Amniotic epithelial cell (primary cell): ENCODE measurements around the gene IRGC.
A peak's percentile ranks its signal among the peaks of the same experiment; 100 is the strongest.

Source experiments
- DNase-seq: peaks from one replicate; pipeline ENCODE4 v3.0.0-alpha.2; 2010; ENCODE audit warnings: low read depth

IRGC gene

DNA sequence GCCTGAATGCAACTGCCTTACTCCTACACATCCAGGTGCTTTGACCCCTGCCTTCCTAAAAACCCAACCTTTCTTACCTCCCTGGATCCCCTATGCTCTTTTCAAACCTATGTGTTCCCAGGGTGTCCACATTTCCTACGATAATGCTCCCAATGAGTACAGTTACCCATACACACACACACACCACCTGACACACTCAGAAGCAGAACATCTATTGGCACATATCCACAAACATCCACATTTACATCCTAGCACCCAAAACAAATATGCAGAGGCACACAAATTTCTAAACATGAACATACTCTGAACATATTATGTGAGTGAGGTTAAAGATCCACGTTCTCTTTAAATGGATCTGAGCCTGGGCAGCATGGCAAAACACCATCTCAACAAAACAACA is 23.5 kb upstream of the IRGC start:
- DNase-seq: no peak

DNA sequence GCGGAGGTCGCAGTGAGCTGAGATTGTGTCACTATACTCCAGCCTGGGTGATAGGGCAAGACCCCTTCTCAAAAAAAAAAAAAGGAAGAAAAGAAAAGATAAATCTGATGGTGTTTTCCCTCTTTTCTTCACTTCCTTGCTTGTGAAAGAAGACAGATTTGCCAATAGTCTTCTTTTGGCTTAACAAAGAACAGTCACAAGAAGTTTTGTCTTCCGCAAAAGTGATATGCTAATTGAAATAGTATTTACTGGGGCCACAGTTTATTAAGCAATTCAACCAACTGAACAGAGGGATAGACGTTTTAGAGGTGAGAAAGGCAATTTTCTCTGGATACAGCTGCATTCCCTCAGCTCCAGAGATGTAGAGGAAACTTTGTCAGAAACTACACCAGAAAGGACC is 23.0 kb upstream of the IRGC start:
- no peak for DNase-seq

DNA sequence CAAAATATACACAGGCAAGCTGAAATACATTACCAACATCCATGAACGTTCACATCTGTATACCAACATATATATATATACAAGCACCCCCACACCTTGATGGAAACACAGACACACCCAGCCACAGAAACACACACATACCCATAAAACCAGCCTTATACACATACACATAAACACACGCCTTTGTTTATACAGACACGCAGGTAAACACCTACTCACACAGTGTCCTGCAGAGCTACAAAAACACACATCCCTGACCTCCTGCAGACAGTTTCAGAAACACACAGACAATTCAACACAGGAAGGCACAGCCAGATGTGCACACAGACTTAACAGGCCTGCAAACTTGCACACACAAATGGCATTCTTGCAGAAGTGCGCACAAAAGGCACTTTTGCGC is 21.3 kb upstream of the IRGC start:
- no peak for DNase-seq

DNA sequence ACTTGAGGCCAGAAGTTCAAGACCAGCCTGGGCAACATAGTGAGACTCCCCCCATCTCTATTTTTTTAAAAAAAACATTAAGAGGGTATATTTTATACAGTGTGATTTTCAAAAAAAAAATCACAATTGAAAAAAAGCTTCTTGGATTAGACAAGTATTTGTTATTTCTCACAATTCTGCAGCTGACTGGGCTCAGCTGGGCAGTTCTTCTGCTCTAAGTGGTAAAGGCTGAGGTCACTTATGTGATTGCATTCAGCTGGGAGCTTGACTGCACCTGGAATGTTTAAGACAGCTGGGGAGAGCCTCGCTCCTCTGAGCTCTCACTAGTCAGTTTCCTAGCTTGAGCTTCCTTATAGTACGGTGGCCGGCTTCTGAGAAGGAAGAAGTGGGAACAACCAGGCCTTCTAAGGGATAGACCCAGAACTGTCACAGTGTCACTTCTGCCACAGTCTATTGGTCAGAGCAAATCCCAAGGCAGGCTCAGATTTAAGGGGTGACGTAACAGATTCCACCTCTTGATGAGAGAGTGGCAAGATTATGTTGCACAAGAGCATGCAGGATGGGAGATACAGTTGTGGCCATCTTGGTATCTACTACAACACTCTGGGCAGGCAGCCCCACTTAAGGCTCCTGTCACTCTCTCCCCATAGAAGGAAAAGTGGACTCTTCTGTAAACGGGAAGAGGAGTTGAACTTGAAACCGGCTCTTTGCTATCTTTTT is 19.7 kb upstream of the IRGC start:
- DNase-seq: no peak

DNA sequence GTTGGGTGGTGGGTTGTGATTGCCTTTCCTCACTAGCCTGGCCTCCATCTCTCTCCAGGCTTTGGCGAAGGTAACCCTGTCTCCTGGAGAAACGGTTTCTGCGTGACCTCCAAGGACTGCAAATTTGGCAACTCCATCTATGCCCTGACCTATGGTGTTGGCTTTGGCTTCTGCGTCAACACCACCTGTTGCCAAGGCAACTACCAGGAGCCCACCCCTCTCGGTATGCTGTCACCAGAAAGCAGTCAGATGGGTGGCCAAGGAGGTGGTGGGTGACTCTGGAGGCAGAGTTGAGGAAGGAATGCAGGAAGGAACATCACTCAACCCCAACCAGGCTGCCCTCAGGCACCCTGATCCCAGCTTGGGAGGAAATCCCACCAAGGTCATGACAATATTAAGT is 18.6 kb upstream of the IRGC start:
- DNase-seq: no peak

DNA sequence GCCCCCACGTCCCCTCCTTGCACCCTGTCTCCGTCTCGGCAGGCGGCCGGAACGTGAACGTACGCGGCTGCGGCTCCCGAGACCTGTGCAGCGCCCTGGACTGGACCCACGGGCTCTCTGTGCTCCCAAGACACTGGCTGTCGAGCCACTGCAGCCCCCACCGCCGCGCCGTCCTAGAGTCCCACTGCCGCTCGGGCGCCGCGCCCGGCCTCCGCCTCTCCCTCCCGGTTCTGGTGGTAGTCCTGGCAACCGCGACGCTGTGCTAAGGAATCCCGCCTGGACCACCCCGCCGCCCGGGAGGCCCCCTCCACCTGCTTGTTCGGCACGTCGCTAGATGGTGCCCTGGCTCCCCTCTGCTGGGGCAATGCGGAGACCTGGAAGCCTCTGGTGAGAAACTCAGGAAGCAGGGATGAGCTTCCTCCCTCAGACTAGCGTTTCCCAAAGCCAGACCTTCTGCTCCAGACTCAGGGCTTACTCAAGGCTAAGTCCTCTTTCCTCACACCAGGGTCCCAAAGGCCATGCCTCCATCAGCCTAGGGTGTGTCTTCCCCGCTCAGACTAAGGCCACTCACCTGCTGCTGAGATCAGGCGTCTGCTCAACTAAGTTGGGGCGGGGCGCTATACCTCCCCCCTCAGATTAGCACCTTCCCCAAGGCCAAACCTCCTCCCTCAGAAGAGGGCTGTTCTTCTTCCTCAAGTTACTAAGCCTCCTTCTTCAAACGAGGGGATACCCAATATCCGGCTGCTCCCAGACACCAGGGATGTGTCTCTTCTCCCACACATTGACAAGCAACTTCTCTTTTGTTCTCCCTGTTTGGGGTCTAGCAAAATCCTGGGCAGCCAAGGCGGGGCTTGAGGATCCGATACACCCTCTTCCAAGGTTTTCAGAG is 16.1 kb upstream of the IRGC start:
- peak; percentile 49 for DNase-seq

DNA sequence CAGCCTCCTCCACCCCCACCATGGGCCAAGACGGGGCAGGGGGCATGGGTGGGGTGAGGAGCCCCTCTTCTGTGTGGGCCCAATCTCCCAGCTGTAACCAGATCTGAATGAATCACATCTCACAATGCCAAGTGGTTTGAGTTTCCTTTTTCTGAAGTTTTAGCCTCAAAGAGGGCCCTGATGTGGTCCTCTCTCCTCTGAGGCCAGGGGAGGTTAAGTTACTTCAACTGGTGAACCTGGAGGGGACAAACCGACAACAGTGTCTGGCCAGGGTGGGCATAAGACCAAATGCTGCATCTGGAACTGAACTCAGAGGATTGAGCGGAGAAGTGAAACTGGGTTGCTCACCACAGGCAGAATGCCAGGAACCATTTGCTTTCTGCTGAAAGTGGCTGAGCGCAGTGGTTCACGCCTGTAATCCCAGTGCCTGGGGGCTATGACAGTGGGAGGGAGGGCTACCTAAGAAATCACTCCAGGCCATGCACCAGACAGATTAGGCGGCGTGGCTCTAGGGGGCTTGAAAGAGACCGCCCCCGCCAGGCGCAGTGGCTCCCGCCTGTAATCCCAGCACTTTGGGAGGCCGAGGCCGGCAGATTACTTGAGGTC is 15.4 kb upstream of the IRGC start:
- DNase-seq: peak; percentile 75

DNA sequence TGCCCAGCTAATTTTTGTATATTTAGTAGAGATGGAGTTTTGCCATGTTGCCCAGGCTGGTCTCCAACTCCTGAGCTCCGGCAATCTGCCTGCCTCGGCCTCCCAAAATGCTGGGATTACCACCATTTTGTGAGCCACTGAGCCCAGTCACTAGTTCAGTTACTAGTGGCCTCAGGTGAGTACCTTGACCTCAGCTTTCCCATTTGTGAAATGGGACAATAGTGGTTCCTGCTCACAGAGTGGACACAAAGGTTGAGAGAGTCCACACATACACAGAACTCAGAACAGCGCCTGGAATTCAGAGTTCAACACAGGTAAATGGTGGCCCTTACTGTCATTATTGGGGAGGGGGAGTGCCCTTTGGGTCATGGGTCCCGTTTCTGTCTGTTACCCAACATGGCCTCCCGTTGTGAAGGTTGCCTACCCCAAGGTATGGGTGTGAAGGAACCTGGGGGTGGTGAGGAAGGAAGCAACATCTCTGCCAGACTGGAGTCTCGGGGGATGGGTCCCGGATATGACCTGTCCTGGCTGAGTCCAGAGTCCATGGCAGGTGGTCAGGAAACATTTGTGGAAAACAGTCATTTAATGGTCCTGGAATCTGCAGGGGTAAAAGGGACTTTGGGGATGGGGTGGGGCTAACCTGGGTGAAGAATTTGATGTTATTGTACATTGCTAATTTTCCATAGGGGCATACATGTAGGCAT is 11.7 kb upstream of the IRGC start:
- DNase-seq: no peak

DNA sequence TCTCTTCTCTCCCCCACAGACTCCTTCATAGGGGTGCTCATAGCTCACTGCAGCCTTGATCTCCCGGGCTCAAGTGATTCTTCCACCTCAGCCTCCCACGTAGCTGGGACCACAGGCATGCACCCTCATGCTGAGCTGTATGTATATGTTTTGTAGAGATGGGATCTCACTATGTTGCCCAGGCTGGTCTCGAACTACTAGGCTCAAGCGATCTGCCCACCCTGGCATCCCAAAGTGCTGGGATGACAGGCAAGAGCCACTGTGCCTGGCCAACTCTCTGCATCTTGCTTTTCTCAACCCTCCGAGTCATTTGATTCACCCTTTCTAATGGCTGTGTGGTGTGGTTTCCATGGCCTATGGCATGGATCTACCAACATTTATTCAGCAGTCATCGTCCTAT is 10.1 kb upstream of the IRGC start:
- peak; percentile 28 for DNase-seq

DNA sequence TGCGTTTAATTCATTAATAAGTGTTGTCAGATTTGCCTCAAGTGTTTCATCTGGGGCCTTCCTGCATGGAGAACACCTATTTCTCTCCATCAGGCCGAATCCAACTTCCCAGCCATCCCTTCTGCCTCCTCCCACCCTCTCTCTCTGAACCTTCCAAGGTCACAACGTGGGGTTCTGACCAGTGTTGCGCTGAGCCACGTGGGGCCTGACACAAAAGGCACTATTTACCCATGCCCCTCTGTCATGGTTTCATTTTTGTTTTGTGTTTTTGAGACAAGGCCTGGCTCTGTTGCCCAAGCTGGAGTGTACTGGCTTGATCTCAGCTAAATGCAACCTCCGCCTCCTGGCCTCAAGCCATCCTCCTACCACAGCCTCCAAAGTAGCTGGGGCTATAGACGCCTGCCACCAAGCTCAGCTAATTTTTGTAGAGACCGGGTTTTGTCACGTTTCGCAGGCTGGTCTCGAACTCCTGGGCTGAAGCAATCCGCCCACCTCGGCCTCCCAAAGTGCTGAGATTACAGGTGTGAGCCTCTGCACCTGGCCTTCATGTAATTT is 8.6 kb upstream of the IRGC start:
- no peak for DNase-seq

DNA sequence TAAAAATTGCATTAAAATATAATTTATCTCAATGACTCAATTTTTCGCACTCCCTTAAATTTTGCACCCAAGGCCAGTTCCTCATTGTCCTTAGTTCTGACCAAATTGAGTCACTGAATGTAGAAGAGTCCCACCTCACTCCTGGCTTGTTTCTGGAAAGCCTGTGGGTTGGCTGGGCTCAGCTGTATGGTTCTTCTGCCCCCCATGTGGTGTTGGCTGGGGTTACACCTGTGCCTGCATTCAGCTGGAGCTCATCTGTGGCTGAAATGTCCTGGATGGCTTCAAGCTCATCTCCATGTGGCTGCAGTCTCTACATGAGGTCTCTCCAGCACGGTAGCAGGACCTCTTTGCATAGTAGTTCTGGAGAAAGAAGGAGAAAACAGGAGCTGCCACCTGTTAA is 7.2 kb upstream of the IRGC start:
- DNase-seq: no peak

DNA sequence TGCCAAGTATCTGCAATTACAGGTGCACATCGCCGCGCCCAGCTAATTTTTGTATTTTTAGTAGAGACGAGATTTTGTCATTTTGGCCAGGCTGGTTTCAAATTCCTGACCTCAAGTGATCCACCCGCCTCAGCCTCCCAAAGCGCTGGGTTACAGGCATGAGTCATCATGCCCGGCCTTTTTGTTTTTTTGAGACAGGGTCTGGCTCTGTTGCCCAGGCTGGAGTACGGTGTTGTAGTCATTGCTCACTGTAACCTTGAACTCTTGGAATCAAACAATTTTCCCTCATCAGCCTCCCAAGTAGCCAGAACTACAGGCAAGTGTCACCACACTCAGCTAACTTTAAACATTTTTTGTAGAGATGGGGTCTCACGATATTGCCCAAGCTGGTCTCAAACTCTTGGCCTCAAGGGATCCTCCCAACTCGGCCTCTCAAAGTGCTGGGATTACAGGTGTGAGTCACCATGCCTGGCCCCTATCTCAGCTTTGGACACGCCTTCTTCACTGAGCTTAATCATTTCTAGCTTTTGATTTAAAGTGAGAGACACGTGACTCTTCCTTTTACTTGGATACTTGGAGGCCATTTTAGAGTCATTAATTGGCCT is 4.0 kb upstream of the IRGC start:
- no peak for DNase-seq

DNA sequence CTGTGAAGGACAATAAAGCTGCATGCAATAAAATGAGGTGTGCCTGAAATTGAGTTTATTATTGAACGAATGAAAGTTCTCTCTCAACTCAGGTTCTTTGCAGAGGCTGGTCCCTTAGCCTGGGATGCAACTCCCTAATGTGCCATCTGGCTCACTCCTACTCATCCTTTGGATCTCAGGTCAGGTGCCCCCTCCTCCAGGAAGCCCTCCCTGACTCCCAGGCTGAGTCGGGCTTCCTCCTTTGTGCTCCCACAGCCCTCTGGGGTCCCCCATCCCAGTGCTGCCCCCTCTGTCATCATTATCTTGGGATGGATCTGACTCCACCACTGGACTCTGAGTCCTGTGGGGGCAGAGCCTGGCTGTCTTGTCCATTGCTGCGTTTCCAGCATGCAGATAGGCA is 2.7 kb upstream of the IRGC start:
- DNase-seq: no peak

DNA sequence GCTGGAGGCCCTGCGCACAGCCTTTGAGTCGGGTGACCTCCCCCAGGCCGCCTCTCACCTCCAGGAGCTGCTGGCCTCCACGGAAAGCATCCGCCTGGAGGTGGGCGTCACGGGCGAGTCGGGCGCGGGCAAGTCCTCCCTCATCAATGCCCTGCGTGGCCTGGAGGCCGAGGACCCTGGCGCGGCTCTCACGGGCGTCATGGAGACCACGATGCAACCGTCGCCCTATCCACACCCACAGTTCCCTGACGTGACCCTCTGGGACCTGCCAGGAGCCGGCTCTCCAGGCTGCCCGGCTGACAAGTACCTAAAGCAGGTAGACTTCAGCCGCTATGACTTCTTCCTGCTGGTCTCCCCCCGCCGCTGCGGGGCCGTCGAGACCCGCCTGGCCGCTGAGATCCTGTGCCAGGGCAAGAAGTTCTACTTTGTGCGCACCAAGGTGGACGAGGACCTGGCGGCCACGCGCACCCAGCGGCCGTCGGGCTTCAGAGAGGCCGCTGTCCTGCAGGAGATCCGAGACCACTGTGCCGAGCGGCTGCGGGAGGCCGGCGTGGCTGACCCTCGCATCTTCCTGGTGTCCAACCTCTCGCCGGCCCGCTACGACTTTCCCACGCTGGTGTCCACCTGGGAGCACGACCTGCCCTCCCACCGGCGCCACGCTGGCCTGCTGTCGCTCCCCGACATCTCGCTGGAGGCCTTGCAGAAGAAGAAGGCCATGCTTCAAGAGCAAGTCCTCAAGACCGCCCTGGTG is 2.9 kb downstream of the IRGC start:
- DNase-seq: no peak

DNA sequence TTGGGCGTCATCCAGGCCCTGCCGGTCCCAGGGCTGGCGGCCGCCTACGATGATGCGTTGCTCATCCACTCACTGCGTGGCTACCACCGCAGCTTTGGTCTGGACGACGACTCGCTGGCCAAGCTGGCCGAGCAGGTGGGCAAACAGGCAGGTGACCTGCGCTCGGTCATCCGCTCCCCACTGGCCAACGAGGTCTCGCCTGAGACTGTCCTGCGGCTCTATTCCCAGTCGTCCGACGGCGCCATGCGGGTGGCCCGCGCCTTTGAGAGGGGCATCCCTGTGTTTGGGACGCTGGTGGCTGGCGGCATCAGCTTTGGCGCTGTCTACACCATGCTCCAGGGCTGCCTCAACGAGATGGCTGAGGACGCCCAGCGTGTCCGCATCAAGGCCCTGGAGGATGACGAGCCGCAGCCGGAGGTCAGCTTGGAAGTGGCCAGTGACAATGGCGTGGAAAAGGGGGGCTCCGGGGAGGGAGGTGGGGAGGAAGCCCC is 3.5 kb downstream of the IRGC start:
- DNase-seq: no peak

DNA sequence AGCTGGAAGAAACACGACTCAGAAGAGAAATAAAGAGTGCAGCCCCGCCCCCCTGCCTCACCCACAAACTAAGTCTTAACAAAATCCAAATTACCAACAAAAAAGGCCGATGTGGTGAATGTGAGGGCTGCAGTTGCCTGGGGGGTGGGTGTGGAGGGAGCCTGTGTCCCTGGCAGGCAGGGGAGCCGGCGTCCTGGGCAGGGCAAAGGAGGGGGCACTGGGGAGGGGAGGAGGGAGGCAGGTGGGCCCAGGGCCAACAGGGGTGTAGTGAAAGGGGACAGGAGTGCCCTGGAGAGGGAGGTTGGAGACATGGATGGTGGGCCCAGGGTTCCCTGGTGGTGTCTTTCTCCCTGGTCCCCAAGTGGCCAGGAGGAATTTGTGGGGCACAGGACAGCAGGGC is 4.0 kb downstream of the IRGC start:
- no peak for DNase-seq

DNA sequence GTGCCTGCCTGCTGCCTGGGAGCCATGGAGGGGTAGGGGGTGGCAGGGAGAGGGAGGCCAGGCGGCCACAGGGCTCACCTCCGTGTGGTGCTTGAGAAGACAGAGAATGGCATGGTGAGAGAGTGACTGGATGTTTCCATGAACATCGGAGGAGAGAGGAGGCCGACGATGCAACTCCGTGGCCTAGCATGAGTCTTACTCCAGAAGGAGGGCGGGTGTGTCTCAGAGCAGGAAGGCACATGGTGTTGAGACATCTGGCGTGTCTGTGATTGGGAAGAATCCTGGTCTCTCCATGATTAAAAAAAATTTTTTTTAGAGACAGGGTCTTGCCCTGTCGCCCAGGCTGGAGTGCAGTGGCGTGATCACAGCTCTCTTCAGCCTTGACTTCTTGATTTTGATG is 5.1 kb downstream of the IRGC start:
- DNase-seq: no peak

DNA sequence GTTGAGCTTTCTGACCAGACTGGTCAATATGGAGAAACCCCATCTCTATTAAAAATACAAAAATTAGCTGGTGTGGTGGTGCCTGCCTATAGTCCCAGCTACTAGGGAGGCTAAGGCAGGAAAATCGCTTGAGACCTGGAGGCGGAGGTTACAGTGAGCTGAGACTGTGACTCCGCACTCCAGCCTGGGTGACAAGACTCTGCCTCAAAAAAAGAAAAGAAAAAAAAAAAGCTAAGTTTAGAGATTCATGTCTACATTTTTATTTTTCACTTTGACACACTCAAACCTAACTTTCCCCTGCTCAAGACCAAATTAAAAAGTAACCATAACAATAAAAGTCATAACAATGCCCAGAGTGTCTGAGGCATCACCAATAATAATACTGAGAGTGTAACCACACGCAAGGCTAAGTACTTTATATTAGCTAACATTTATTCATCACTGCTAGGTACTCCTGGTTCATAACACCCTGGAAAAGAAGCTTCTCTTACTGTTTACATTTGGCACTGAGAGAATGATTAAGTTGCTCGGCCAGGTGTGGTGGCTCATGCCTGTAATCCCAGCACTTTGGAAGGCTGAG is 5.7 kb downstream of the IRGC start:
- no peak for DNase-seq

DNA sequence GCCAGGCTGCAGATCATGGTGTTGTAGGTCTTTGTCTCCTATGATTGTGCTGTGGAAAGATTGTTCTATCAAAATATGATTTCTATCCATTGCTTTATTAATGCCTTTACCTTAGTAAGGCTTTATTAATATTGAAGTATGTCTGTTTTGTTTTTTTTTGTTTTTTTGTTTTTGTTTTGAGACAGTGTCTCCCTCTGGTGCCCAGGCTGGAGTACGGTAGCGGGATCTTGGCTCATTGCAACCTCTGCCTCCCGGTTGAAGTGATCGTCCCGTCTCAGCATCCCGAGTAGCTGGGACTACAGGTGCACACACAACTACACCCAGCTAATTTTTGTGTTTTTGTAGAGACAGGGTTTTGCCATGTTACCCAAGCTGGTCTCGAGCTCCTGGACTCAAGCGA is 7.7 kb downstream of the IRGC start:
- DNase-seq: no peak

DNA sequence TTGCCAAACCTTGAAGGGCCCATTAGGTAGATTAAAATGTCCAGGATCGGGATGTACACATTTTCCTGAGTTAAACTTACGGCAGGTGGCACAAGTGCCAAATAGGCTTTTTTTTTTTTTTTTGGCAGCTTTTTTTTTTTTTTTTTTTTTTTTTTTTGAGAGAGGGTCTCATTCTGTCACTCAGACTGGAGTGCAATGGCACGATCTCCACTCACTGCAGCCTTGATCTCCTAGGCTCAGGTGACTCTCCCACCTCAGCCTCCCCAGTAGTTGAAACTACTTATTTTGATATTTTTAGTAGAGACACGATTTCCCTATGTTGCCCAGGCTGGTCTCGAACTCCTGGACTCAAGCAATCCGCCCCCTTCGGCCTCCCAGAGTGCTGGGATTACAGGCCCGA is 9.0 kb downstream of the IRGC start:
- no peak for DNase-seq

DNA sequence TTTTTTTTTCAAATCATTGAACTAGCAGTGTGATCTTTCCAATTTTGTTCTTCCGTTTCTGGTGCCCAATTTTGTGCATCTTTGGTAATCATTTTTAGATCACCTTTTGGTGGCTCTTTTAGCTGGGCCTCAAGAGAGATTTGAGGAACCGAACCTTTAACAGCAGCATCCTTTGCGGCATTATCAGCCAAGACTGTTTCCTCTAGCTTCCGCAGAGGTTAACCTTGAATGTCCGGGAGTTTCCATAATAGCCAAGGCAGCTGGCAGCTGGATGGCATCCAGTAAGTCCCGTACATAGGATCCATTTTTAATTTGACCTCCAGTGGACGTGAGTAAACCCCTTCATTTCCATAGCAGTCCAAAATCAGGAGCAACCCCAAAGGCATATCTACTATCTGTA is 9.6 kb downstream of the IRGC start:
- no peak for DNase-seq
